ENCODE results near the gene HPSE2. TPM values are rescaled to one million over a fixed set of nuclear protein-coding genes. Genes with fewer than 3 reads are reported as not detected.

HPSE2 gene
- polyA plus RNA-seq, 1 of the 3 experiments (the other 2 are of a cell fraction) = not detected

- TF ChIP-seq ZBTB33 (IDR thresholded peaks at IDR 0.05; ENCODE audit: borderline replicate concordance, low read depth) = no peak
Observed at GRCh38 chr10:98465866-98466265, 769.8 kb downstream of the HPSE2 start (continued).

GRCh38 chr10:98463976-98464754 lies 771.5 kb downstream of the HPSE2 start:
- Histone ChIP-seq H4K20me1 (ENCODE audit: insufficient read depth) (no peaks in the 10 kb centered on the region), H3K27me3 (ENCODE audit: insufficient read depth) (0 out of 2 replicates have a peak, but pooled peaks cover 7% of the 10 kb centered on the region), H2AFZ (ENCODE audit: low read depth) (no peak overlapping the region), H3K4me3 (ENCODE audit: low read depth in 2 of 2, low read length in 1 of 2) (no peak overlapping the region), H3K4me1 (ENCODE audit: control insufficient read depth in 1 of 2, insufficient read depth in 2 of 2, low read depth in 1 of 2, low read length in 1 of 2) (peaks cover 0 to 17% of the 10 kb centered on the region in 2 experiments; a peak in 2 of 4 replicates), H3K9me2 (no peaks in the 10 kb centered on the region), H3F3A (replicated peaks; ENCODE audit: insufficient read depth) (peaks cover 4% of the 10 kb centered on the region), H3K36me3 (replicated peaks in 1 of 2; ENCODE audit: control insufficient read depth in 1 of 2, insufficient read depth in 2 of 2, low read length in 1 of 2) (no peaks in the 10 kb centered on the region), H3K4me2 (no peak overlapping the region), H3K9me3 (no peaks in the 10 kb centered on the region), H3K9ac (no peak overlapping the region), H3K27ac (ENCODE audit: low read depth in 2 of 2, low read length in 1 of 2) (no peak overlapping the region), H3K79me2 (ENCODE audit: insufficient read depth) (no peaks in the 10 kb centered on the region)
- WGBS (ENCODE audit: low lambda C conversion rate) = 69% methylated on average over 8 of the region's 8 CpGs
- POLR2A ChIA-PET = no interaction called here
- CTCF ChIA-PET = interaction anchor here (1.6 to 1.8 kb wide), 2 partner anchors 708 to 784 kb away, joined by 4 read pairs; no protein-coding TSS in a partner anchor
- no peak for TF ChIP-seq NFIC (IDR thresholded peaks at IDR 0.05; ENCODE audit: borderline replicate concordance)
- no peak for DNase-seq

GRCh38 chr10:98463016-98463415 lies 772.6 kb downstream of the HPSE2 start:
- Histone ChIP-seq H3K9ac (no peak overlapping the region), H3K27ac (ENCODE audit: low read depth in 2 of 2, low read length in 1 of 2) (no peak overlapping the region), H4K20me1 (ENCODE audit: insufficient read depth) (no peaks in the 10 kb centered on the region), H3K27me3 (ENCODE audit: insufficient read depth) (no peaks in the 10 kb centered on the region), H3K4me3 (ENCODE audit: low read depth in 2 of 2, low read length in 1 of 2) (no peak overlapping the region), H2AFZ (ENCODE audit: low read depth) (no peak overlapping the region), H3F3A (replicated peaks; ENCODE audit: insufficient read depth) (peaks cover 4% of the 10 kb centered on the region), H3K4me1 (ENCODE audit: control insufficient read depth in 1 of 2, insufficient read depth in 2 of 2, low read depth in 1 of 2, low read length in 1 of 2) (peaks cover 0 to 17% of the 10 kb centered on the region in 2 experiments; a peak in 2 of 4 replicates), H3K9me3 (no peaks in the 10 kb centered on the region), H3K36me3 (replicated peaks in 1 of 2; ENCODE audit: control insufficient read depth in 1 of 2, insufficient read depth in 2 of 2, low read length in 1 of 2) (no peaks in the 10 kb centered on the region), H3K9me2 (no peaks in the 10 kb centered on the region), H3K4me2 (no peak overlapping the region), H3K79me2 (ENCODE audit: insufficient read depth) (no peaks in the 10 kb centered on the region)
- ChIA-PET CTCF (no interaction called here), POLR2A (no interaction called here)
- no peak for DNase-seq
- 82% methylated on average over 6 of the region's 6 CpGs for WGBS (ENCODE audit: low lambda C conversion rate)
- TF ChIP-seq YY1 (IDR thresholded peaks at IDR 0.05; ENCODE audit: low read depth) (no peak), RCOR1 (IDR thresholded peaks at IDR 0.05; ENCODE audit: low read length) (no peak), SMC3 (IDR thresholded peaks at IDR 0.05; ENCODE audit: low read depth, low read length) (no peak), PBX3 (IDR thresholded peaks at IDR 0.05) (no peak), RFX5 (IDR thresholded peaks at IDR 0.05; ENCODE audit: low read length) (no peak), FOSL2 (IDR thresholded peaks at IDR 0.05; ENCODE audit: borderline replicate concordance, low read depth) (no peak), JUND (IDR thresholded peaks at IDR 0.05) (no peak), RAD21 (IDR thresholded peaks at IDR 0.05; ENCODE audit: low read length) (no peak), TAF1 (IDR thresholded peaks at IDR 0.05; ENCODE audit: borderline replicate concordance, low read depth, low read length) (no peak)

Data from SK-N-SH (cell line).